ENCODE data around the gene C3.
A peak's percentile ranks its signal among the peaks of the same experiment; 100 is the strongest.
"Not testable (repeated sequence)": the region's sequence is repeated elsewhere in the genome, so short reads cannot be mapped to it uniquely, and the experiment has no call there.

Gene C3

GRCh38 chr19:6712231-6712630 is 8.2 kb downstream of the C3 start:
- DNase-seq, result no peak

GRCh38 chr19:6711605-6712004 is 8.8 kb downstream of the C3 start:
- no peak for DNase-seq

- DNase-seq, result no peak
Observed at GRCh38 chr19:6711078-6711361, 9.4 kb downstream of the C3 start.

GRCh38 chr19:6710273-6711077 is 10.0 kb downstream of the C3 start:
- DNase-seq, result peak; percentile 9

- DNase-seq, result no peak
Observed at GRCh38 chr19:6709549-6709948, 10.9 kb downstream of the C3 start.

GRCh38 chr19:6708913-6709312 is 11.5 kb downstream of the C3 start:
- not testable (repeated sequence) for DNase-seq

- no peak for DNase-seq
Observed at GRCh38 chr19:6708346-6708745, 12.1 kb downstream of the C3 start.

- DNase-seq, result no peak
Observed at GRCh38 chr19:6707658-6708018, 12.8 kb downstream of the C3 start.

GRCh38 chr19:6707011-6707657 is 13.3 kb downstream of the C3 start:
- no peak for DNase-seq

GRCh38 chr19:6706633-6706958 is 13.9 kb downstream of the C3 start:
- no peak for DNase-seq

- DNase-seq, result no peak
Observed at GRCh38 chr19:6705931-6706632, 14.4 kb downstream of the C3 start.

- DNase-seq, result no peak
Observed at GRCh38 chr19:6700586-6701316, 19.7 kb downstream of the C3 start.

GRCh38 chr19:6699935-6700334 is 20.5 kb downstream of the C3 start:
- DNase-seq, result no peak

GRCh38 chr19:6697291-6697690 is 23.2 kb downstream of the C3 start:
- no peak for DNase-seq

- DNase-seq, result no peak
Observed at GRCh38 chr19:6696239-6696820, 24.1 kb downstream of the C3 start.

GRCh38 chr19:6694147-6694815 is 26.2 kb downstream of the C3 start:
- DNase-seq, result no peak

GRCh38 chr19:6693681-6694080 is 26.8 kb downstream of the C3 start:
- DNase-seq, result no peak

GRCh38 chr19:6693056-6693471 is 27.4 kb downstream of the C3 start:
- DNase-seq, result no peak

- no peak for DNase-seq
Observed at GRCh38 chr19:6692027-6692426, 28.4 kb downstream of the C3 start.

GRCh38 chr19:6691342-6691741 is 29.1 kb downstream of the C3 start:
- no peak for DNase-seq

- DNase-seq, result no peak
Observed at GRCh38 chr19:6690160-6690885, 30.1 kb downstream of the C3 start.

- DNase-seq, result no peak
Observed at GRCh38 chr19:6687114-6687513, 33.3 kb downstream of the C3 start.
